CD4-positive, alpha-beta T cell treated with Interleukin-1 beta for 1 hour (primary cell): ENCODE results near the gene KCNE2.
"Not testable (repeated sequence)": the region's sequence is repeated elsewhere in the genome, so short reads cannot be mapped to it uniquely, and the experiment has no call there.

Source experiments
- DNase-seq, 2 donors: peaks; one replicate each; pipeline ENCODE4 v3.0.0-alpha.2; 2020 to 2022

Gene KCNE2

DNA sequence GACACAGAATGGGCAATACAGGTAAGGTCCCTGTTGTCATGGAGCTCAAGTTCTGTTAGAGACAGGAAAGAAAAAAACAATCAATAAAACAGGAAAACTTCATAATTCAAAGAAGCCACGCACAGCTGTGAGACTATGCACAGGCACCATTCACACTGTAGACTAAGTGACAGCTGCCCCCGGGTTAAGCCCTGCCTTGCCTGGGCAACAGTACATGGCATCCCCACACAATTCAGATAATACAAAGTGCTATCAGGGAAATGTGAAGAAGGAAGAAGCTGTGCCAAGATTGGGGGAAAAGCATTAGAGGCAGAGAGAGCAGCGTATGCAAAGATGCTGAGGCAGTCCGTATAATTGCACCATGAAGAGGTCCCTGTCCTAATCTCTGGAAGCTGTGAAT is 9.0 kb upstream of the KCNE2 start:
- DNase-seq, result no peak

DNA sequence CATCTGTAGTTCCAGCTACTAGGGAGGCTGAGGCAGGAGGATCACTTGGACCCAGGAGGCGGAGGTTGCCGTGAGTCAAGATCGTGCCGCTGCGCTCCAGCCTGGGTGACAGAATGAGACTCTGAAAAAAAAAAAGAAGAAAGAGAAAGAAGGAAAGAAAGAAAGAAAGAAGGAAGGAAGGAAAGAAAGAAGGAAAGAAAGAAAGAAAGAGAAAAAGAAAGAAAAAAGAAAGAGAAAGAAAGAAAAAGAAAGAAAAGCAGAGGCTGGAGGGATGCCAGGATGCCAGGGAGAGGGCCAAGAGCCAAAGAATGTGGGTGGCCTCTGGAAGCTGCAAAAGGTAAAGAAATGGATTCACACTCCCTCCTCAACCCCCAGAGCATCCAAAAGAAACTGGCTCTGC is 8.2 kb upstream of the KCNE2 start:
- DNase-seq, result no peak

DNA sequence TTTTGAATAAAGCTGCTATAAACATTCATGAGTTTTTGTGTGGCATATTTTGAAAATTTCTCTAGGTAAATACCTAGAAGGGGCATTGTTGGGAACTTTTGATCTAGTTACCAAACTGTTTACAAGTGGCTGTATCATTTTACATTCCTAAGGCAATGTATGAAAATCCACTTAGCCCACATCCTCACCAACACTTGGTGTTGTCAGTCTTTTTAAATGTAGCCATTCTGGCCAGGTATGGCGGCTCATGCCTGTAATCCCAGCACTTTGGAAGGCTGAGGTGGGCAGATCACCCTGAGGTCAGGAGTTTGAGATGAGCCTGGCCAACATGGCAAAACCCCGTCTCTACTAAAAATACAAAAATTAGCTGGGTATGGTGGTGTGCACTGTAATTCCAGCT is 5.9 kb upstream of the KCNE2 start:
- DNase-seq, result no peak

DNA sequence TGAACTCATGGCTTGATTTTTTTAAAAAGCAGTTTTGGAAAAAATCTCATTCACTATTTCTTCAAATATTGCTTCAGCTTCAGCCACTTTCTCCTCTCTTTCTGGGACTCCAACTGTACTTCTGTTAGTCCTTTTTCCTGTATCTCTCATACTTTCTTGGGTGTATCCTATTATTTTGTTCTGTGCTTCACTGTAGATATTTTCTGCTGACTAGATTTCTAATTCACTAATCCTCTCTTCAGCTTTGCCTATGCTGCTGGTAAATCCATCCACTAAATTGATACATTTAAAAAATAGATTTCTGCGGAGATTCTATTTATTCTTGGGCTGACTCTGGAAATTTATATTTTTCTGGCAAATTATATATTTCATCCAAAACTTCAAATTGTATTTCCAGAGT is 4.9 kb upstream of the KCNE2 start:
- DNase-seq, result no peak

DNA sequence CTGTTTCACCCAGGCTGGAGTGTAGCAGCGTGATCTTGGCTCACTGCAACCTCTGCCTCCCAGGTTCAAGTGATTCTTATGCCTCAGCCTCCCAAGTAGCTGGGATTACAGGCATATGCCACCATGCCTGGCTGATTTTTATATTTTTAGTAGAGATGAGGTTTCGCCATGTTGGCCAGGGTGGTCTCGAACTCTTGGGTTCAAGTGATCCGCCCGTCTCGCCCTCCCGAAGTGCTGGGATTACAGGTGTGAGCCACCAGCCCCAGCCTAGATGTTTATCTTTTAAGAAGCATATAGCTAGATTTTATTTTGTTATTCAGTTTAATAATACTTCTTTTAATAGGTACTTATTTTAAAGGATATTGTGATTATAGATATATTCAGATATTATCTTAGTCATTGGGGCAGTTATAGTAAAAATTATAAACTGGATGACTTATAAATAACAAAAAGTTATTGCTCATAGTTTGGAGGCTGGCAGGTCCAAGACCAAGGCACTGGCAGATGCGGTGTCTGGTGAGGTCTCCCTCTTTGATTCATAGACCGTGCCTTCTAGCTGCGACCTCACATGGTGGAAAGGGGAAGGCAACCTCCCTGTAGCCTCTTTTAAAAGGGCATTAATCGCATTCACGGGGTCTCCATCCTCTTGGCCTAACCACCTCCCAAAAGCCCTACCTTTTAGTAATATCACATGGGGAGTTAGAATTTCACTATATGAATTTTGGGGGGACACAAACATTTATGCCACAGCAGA is 3.1 kb upstream of the KCNE2 start:
- DNase-seq, result no peak

DNA sequence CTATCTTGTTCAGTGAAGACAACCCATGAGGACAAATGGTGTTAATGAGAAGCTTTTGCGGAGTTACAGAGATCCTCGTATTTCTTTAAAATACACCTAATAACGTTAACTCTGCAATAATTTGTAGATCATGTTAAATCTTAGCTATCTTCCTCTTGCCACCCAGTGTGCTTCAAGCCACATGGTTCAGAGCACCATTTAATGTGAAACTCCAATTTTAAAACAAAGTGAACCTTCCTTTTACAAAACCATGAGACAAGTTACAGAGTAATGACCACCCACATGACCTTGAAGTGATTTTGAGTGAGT is 1.7 kb upstream of the KCNE2 start:
- DNase-seq, result no peak

DNA sequence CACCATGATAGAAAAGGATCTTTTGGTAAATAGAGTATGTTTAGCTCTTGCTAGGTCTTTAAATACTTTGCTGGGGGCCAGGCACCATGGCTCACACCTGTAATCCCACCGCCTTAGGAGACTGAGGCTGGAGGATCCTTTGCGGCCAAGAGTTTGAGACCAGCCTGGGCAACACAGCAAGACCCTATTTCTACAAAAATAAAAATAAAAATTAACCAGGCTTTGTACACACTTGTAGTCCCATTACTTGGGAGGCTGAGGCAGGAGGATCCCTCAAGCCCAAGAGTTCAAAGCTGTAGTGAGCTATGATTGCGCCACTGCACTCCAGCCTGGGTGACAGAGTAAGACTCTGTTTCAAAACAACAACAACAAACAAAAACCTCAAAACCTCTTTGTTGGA is 1.1 kb upstream of the KCNE2 start:
- no peak for DNase-seq

DNA sequence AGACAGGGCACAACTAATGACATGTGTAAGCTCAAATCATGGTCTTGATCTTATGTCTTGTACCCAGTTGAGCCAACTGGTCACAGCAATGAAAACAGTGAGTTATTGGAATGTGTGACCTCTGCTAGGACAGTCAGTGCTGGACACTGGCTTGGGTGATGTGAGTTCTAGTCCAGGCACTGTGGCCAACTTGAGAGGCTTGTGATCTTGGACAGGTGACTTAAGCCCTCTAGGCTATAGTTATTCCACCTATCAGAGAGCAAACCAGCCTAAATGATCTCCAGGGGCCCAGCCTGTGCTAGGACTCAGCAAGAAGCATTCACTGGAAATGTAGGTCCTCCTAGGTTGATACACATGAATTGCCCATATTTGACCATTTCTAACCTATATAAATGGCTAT is 1.1 kb downstream of the KCNE2 start:
- no peak for DNase-seq

DNA sequence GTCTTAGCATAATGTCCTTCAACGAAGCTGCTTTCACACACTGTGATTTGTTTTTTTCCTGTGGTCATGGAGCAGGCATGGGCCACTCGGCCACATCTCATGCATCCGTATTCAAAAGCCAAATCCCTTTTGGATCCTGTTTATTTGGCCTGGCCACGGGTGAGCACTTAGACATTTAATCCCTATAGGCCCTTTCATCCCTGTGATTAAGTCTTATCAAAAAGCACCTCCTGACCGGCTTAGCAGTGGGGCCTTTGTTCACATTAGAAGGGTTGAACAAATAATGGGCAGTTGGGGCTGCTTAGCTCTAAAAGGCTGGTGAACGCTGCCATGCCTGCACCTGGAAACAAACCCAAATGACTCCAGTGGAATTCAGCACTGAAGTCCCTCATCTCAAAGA is 2.0 kb downstream of the KCNE2 start:
- no peak for DNase-seq

DNA sequence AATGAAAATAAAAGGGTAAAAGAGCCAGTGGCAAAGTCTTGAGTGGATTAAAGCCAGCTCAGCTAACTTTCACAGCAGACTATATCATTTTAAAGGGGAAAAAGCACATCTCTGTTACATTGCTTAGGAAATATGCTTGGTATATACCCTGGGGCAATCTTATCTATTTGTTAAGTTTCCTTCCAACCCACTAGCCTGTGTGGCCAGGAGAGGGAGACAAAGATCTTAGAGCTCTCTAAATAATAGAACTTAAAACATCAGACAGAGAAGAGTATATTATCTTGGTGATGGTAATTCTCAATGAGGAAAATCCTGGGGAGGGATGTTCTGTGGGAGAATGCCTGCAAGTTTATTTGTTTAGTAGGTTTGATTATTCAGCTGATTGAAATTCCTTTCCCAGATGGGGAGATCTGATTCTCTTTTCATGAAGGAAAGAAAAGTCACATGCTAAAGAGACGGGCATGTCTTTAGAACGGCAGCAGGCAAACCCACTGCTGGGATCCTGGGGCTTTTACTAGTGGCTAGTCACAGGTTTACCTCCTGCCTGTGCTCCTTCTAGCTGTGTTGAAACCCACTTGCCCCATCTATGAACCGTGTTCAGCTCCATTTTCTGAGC is 3.6 kb downstream of the KCNE2 start:
- peak; percentile 29 to 47 for DNase-seq

DNA sequence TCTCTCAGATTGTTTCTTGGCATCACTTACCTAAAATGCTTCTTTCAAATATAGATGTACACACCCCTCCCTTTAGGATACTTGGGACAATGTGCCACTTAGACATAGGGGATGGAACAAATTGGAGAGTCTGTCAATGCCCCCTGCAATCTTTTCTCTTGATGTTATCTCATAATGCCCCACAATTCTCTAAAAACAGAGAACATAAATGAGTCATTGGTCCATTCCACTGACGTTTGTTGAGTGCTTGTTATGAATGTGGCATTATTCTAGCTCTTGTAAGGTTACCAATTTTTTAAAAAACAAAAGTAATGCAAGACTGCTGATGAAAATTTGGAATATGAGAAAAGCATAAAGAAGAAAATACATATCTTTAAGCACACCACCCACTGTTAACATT is 5.9 kb downstream of the KCNE2 start:
- no peak for DNase-seq

DNA sequence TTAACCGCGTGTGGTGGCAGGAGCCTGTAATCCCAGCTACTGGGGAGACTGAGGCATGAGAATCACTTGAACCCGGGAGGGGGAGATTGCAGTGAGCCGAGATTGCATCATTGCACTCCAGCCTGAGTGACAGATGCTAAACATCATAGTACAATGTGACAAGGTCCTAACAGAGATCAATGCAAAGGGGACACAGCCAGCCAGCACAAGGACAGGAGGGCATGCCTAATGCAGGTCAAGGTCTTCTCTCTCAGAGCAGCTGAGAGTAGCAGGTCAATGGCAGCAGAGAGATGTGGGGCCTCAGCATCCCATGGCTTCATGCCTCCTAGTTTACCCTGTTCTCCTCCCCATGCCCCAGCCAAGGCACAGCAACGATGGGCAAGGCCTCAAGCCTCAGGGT is 8.5 kb downstream of the KCNE2 start:
- DNase-seq, result no peak

DNA sequence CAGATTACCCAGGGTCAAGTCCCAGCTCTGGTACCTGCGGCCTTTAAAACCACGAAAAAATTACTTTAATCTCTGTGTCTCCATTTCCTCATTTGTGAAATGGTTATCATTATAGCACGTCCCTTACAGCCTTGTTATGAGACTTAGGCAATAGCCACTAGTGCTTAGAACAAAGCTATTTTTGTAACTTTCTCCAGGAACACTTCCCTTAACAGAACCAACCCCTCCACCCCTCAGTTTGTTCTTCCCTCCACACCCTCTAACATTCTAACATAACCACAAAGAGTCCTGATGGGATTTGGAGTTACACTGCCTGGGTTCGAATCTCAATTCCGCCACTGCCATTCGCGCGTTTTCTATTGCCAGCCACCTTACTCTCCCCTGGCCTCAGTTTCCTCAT is 10.7 kb downstream of the KCNE2 start:
- not testable (repeated sequence) for DNase-seq

DNA sequence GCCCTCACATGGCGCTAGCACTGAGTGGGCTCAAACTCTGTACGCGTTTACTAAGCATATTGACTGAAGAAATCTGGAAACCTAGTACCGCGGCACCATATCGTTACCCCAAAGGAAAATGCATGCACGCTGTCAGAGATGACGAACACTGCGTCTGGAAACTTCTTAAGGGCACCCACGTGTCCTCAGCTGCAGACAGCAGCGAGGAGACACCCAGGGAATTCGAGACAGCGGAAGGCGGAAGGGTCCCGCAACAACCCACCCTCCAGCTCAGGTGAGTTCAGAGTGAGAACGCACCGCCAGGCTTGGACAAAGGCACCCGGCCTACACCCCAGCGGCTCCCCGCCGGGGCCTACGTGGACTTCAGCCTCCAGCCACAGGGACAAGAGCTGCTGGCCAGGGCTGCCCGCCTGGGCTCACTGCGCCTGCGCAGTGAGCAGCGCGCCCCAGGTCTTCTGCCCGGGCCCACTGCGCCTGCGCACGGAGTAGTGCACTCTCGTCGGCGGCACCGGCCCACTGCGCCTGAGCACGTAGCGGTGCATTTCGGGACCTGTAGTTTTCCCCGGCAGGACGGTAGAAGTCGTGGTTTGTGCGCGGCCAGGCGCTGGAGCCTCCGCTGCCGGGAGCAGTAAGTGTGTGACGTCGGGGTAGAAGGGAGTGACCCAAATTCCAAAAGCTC is 11.3 kb downstream of the KCNE2 start, which contains the start of gene SMIM11:
SMIM11 (plus strand) TSS at position 568 of the 679 bp plus-strand sequence. CDS start 3,998 bp downstream, outside the sequence.
- DNase-seq, result not testable (repeated sequence)

DNA sequence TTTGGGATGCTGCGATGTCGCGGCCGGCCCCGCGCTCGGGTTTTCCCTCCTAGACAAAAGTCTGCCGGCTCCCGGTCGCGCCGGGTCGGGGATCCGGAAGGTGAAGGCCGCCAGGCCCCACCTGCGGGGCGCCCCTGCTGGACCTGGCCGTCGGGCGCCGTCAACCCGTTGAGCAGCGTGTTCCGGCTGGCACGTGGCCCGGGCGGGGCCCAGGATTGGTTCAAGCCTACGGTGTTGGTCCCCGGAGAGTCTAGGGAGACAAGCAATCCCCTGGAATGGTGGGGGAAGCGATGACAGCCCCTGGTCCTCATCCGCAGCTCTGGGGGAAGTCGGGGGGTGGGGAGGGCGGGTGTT is 11.8 kb downstream of the KCNE2 start:
- not testable (repeated sequence) for DNase-seq

DNA sequence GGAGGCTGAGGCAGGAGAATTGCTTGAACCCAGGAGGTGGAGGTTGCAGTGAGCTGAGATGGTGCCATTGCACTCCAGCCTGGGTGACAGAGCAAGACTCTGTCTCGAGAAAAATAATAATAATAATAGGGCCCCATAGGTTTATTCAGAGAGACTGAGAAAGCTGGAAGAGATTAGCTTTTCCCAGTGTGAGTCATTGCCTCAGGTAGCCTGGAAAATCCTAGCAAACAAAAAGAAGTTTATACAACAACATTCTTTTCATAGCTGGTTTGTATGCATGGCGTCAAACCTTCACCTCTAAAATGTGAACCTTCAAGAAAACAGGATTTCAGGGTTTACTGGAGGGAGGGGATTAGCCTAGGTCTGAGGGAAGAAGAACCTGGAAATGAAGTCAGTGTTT is 19.3 kb downstream of the KCNE2 start:
- DNase-seq, result not testable (repeated sequence)

DNA sequence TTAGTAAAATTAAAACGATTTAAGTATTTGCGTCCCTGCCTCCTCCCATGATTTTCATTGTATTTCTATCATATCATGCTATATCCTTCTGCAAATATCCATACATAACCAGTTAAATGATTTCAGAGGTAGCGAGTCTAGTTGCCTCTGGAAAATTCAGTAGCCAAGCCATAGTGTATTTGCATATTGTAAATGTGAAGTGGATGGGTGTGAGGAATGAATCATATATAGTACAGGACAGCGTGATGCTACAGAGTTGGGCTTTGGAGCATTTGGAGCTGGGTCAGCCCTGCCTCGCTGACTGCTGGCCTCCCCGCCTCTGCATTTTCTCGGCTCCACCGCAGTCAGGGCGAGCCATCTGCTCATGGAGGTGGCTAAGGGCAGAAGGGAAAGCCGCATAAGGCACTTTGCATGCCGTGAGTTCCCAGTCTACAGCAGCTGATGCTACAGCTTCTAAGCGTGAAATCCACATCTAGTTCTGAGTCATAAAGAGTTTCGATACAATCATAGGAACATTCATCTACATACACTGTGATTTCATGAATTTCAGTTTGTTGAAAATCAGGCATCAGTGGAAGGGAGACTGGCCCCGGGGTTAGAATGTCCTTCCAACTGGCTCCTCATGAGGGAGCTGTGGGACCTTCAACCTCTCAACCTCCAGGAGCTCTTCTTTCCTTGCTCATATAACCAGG is 20.1 kb downstream of the KCNE2 start:
- not testable (repeated sequence) for DNase-seq

DNA sequence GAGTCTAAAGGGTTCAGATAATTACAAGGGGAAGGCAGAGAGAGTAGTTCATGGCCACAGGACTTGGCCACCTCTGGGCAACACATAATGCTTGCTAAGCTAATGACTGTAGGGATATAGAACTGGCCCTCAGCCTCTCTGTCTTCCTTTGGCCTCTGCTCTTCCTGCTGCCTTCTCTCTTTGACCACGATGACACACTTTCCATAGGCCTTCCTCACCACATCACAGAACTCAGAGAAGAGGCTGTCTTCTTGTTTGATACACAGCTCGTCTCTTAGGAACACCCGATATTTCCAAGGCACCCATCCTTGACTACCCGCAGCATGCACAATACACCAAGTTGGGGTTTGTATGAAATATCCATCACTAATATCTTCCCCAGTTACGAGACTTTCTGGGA is 36.7 kb downstream of the KCNE2 start:
- DNase-seq, result not testable (repeated sequence)

DNA sequence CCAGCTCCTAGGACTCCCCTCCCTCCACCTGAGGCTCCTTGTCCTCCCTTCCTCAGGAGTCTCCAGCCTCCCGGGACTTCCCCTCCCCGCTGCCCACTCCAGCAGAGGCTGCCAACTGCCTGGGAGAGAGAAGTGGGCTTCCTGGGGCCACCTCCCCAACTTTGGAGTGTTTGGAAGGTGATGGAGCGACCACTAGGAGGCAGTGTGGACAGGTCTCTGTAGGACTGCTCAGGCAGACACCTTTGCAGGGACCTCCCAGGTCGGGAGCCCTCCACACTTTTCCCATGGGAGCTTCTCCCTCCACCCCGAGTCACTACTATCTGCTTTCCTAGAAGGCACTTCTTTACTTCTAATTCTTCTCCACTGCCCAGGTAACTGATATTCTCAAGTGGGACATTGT is 40.9 kb downstream of the KCNE2 start:
- not testable (repeated sequence) for DNase-seq

DNA sequence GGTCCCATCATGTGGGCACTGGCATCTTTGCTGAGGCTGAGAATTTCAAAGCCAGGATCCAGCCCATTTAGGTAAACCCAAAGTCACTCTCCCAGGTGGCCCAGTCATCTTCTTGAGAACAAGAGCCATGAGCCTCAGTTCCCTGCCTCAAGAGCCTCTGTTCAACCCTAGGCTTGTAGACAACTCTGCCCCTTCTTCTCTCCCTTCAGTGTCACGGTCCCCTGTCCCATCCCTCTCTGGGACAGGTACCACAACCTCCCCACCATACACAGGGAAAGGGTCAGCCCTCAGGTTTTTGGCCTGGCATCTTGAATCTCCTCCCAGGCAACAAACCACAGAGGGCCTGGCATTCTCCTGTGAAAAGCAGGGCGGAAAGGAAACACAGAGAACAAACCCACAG is 41.9 kb downstream of the KCNE2 start:
- DNase-seq, result not testable (repeated sequence)

DNA sequence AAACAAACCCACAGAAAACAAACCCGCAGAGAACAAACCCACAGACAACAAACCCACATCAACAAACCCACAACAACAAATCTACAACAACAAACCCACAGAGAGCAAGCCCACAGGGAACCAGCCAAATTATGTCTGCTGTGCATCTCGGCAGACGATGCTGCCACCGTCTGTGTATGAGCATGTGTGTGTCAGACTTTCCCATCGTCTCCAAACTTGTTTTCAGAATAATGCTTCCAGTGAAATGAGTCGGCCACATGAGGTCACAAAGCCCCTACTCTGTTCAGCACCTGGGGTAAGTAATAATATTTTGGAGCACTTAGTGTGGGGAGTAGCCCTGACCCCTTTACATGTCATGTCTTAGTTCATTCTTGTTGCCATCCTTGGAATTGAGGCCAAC is 42.3 kb downstream of the KCNE2 start:
- DNase-seq, result not testable (repeated sequence)

DNA sequence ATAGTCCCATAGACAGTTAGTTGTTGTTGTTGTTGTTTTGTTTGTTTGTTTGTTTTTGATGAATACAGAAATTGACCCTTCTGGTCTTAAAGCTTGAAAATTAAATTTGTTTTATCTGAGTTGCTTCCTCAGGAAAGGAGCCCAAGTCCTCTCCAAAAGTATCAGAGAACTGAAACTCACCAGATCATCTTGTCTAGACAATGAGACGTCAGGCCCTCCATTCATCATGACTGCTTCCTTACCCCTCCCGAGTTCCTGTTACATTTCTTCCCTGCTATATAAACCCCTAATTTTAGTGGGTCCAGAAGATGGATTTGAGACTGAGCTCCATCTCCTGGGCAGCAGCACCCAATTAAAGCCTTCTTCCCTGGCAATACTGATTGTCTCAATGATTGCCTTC is 42.9 kb downstream of the KCNE2 start:
- DNase-seq, result not testable (repeated sequence)

DNA sequence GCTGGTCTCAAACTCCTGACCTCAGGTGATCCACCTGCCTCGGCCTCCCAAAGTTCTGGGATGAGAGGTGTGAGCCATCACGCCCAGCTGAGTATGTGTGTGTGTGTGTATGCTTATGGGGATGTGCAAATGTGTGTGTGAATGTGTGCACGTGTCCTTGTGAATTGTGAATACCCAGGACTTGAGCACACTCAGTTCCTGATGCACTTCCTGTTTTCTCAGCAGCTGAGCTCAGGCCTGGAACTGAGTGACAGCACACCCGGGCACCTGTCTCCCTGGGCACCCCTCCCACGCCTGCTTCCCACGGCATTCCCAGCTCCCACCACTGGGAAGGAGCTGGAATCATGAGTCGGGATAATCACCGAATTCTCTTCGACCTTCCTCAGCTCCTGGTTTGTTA is 43.5 kb downstream of the KCNE2 start:
- DNase-seq, result not testable (repeated sequence)
